HS-5 (cell line): Measurements from ENCODE around the gene NFU1.
"Not testable (repeated sequence)": the region's sequence is repeated elsewhere in the genome, so short reads cannot be mapped to it uniquely, and the experiment has no call there.

ENCODE experiments used
- DNase-seq: peaks from one replicate; pipeline ENCODE4 v3.0.0-alpha.2; 2012; ENCODE audit warnings: low read depth

The NFU1 gene

DNA sequence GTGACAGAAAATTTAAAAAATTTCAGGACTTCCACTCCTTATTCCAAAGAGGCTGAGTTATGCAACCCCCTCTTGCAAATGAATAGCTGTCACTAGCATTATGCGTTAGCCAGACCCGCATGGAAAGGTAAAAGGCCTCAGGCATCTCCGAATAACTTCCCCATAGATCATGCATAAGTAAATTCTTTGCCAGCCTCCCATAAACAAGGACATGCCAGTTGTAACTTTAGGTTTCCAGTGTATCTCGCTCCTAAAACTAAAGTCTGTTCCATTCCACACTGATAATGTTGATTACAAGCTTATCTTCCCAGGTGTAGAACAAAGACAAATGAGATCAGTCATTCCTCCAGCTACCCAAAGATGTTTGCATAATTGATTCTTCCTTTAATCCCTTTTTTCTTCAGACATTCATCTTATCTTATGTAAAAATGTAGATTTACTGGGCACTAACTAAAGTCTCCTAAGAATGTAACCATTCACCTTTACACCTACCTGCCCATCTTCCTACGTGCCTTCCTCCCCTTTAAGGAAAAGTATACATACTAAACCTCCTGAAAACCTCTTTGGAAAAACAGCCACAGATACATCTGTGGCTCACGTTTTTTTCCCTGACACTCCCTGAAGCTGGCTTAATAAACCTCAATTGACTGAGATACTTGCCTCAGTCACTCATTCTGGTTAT lies 13.6 kb upstream of the NFU1 start:
- DNase-seq, result no peak

DNA sequence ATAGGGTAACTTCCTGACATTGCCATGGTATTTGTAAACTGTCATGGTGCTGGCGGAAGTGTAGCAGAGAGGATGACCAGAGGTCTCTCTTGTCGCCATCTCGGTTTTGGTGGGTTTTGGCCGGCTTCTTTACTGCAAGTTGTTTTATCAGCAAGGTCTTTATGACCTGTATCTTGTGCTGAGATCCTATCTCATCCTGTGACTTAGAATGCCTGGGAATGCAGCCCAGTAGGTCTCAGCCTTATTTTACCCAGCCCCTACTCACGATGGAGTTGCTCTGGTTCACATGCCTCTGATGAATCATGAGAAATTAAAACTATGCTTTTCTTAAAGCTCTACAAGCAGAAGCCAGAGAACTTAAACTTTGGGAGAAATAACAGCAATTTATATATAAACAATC lies 12.7 kb upstream of the NFU1 start:
- no peak for DNase-seq

DNA sequence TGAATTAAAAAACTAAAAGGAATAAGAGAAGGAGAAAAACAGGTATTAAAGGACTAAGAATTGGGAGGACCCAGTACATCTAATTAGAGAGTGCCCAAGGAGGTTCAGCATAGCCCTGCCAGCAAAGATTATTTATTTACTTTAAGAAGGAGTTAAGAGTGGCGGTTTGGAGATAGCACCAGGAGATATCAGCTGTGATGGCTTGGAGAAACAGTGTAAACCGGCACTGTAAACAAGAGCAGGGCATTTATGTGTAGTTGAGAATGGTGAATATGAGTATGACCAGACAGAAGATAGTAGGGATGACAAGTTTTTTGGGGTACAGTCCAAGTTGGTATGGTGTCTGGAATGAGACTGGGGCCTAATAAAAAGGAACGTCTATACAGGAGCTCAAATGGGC lies 6.4 kb upstream of the NFU1 start:
- not testable (repeated sequence) for DNase-seq

DNA sequence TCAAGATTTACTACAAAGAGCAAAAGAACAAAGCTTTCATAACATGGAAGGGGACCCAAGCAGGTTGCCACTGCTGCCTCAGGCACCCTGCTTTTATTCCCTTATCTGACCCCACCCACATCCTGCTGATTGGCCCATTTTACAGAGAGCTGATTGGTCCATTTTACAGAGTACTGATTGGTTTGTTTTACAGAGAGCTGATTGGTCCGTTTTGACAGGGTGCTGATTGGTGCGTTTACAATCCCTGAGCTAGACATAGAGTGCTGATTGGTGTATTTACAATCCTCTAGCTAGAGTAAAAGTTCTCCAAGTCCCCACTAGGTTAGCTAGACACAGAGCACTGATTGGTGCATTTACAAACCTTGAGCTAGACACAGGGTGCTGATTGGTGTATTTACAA lies 2.3 kb upstream of the NFU1 start:
- not testable (repeated sequence) for DNase-seq

DNA sequence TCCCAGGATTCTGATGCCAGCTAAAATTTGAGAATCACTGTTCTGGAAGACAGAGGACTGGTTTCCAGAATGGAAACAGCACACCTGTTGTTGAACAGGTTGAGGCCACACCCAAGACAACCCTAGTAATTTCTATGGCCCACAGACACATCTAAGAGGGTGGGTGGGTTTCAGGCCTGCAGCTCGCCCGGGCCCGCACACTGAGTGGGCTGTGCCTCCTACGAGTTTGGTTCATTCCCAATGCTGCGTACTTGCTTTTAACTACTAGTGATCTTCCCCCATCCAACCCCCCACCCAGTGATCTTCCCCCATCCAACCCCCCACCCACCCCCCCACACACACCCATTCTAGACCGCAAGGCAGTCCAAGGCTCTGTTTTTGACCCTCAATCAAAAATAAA lies 1.3 kb upstream of the NFU1 start:
- DNase-seq, result no peak

DNA sequence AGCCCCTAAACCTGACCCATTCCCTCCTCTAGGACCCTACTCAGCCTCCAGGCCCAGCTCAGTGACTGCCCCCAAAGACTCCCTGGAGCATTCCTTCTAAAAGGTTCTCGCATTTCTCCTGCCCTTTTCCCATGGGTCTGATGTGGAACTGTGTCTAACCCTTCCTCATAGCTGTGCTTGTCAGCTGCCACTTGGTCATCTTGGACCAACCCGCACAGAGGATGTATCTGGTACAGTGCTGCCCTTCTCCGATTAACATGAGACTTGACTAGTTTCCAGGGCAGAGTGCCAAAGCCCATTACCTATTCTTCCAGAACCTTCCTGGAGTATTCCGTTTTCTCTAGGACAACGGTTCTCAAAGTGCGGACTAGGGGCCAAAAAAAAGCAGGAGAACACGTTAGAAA lies 518 bp upstream of the NFU1 start:
- no peak for DNase-seq

DNA sequence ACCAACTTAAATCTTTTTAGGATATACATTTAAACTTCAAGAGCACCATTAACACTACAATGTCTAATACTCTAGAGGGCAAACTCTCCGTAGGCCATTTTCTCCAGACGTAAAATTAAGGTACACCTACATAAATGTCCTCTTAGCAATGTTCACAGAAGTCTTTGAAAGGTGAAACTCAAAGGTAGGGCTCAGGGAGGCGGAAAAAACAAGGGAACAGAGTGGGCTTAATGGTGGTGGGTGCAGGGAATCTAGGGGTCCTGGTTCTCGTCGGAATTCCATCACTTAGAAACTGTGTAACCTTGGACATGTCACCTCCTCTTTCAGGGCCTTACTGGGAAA lies 668 bp downstream of the NFU1 start:
- DNase-seq, result peak; percentile 2

DNA sequence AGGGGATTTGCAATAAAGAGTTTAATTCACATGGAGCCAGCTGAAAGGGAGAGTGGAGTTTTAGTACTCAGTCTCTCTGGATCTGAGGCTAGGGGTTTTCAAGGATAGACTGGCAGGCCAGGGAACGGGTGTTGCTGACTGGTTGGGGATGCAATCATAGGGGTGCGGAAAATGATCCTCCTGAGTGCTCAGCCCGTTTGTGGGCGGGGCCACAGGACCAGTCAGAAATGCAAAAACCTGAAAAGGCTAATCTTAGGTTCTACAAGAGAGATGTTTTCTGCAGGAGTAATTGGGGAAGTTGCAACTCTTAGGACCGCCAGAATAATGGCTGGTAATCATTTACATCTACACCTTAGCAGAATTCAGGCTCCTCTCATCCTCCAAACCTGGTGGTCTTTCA lies 2.5 kb downstream of the NFU1 start:
- no peak for DNase-seq

DNA sequence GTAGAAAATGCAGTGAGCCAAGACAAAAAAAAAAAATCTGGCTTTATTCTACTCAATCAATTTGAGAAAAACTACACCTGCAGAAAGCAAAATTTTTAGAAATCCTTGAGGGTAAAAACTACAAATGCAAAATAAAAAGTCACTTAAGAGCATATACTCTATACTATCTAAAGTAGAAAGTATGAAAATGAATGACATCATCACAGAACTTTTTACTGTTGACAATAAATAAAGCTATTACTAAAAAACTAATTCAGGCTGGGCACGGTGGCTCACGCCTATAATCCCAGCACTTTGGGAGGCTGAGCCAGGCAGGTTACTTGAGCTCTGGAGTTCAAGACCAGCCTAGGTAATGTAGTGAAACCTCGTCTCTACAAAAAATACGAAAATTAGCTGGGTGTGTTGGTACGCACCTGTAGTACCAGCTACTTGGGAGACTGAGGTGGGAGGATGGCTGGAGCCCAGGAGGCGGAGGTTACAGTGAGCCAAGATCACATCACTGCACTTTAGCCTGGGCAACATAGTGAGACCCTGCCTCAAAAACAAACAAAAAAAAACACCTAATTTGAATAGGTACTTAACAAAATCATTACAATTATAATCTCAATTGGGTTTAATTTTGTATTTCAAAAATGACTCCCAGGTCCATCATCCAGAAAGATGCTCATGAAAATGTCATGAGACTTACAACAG lies 7.6 kb downstream of the NFU1 start:
- no peak for DNase-seq

DNA sequence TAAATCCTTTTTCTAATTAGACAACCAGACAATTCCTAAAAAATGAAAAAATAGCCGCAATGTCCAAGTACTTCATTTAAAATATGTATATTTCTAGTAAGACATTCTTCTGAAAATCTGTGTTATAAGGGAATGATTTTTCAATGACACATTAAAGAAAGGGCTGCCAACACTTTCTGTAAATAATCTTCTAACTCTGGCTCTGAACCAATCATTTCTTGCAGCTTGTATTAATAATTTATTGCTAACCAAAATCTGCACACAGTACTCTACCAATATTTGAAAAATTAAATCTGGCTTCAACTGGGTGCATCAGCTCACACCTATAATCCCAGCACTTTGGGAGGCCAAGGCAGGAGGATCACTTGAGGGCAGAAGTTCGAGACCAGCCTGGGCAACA lies 8.3 kb downstream of the NFU1 start:
- DNase-seq, result no peak

DNA sequence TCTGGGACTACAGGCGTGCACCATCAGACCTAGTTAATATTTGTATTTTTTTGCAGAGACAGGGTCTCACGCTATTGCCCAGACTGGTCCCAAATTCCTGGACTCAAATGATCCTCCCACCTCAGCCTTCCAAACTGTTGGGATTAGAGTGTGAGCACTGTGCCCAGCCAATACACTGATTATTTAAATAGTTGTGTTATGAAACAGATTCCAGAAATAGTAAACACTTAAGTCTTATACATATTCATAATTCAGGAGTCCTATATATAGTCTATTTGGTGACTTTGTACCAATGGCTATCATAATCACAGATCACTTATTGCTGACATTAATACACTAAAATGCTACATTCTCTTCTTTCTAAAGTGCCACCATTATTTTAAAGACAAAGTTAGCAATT lies 12.8 kb downstream of the NFU1 start:
- no peak for DNase-seq

DNA sequence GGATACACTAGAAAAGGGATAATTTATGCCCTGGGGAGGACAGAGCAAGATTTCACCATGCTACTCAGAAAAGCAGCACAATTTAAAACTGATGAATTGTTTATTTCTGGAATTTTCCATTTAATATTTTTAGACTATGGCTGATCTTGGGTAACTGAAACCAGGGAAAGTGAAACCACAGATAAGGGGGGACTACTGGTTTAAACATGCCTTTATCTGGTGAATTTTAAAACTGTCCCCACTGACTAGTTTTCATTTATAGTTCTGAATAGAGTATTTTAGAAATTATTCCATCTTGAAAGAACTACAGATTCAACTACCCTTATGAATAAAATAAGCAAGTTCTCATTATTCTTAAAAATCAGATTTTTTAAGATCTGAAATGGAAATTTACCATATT lies 15.0 kb downstream of the NFU1 start:
- DNase-seq, result no peak

DNA sequence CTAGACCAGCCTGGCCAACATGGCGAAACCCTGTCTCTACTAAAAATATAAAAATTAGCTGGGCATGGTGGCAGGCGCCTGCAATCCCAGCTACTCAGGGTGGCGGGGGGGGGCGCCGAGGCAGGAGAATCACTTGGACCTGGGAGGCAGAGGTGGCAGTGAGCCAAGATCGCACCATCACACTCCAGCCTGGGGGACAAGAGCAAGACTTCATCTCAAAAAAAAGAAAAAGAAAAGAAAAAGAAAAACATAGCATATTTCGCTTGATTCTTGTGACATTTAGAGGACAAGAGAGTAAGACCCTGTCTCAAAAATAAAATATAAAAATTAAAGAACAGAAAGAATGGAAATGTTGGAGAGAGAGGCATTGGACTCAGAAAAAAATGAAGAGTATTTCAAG lies 18.1 kb downstream of the NFU1 start:
- DNase-seq, result not testable (repeated sequence)

DNA sequence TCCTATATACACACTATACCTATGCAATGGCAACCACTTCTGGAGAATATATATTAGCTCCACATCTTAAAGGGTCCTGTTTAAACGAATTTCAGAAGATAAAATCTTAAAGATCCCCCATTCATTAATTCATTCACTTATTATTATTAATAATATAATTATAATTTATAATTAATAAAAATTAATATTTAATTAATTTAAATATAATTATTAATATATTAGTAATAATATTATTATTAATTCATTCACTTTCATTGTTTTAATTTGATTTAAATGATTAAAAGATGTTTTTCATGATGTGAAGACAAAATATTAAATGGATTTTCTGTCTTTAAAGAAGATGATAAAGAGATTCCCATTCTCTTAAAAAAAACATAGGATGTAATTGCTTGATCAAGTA lies 21.1 kb downstream of the NFU1 start:
- DNase-seq, result no peak

DNA sequence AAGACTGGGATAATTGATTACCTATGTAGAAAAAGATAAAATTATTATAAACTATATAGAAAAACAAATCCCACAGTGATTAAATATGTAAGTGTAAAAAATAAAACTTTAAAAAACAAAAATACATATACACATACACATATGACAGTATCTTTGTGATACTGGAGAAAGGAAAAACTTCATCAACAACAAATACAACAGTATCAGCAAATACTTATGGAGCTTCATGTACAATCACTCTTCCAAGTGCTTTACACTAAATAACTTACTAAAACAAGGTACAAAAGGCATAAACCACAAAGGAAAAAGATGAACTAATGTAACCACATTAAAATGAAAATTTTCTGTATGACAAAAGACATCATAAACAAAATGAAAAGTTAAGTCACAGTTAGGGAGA lies 26.1 kb downstream of the NFU1 start:
- DNase-seq, result no peak

DNA sequence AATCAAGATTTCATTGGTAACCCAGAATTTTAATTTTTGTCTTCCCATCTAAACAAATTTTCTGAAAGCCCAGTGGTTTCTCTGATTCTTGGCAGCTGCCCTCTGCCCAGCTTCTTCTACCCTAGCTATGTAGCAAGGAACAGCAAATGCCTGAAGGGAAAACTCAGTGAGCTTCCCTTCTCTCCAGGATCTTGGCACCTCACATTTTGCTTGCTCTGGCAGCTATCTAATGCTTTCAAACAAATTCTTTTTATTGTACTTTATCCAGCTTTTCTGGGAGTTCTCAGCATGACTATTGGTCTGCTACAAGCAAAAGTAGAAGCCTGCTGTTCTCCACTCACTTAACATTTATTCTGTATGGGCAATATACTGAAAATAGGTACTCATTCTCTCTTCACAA lies 31.9 kb downstream of the NFU1 start:
- DNase-seq, result no peak

DNA sequence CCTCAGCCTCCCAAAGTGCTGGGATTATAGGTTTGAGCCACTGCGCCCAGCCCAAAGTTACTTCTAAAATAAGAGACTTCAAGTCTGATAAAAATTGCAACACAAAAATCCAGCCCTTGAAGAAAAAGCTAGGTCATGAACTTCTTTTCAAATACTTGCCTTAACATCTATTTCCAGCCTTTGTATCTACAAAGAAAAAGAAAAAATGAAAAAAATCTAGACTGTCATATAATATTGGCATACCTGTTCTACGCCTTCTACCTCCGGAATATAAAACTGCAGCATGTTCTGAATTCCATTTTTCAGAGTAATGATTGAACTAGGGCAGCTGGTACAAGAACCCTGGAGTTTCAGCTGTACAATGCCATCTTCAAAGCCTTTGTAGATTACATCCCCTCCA lies 37.1 kb downstream of the NFU1 start:
- DNase-seq, result no peak

DNA sequence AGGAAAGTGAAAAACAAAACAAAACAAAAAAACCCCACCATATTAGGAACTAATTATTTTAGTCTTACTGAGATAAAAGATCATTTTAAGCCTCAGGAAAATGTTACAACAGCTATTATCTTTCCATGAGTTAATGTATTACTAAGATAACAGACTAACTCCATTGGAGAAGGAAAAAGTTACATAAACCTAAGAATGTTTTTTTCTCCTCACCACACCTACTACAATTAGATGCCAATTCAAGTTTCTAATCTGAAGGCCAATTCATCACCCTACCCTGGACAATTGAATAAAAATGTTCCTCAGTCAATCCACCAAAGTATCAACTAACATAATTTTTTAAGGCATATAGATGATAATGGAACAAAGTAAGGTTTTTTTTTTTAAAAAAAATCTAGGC lies 40.0 kb downstream of the NFU1 start:
- DNase-seq, result no peak

DNA sequence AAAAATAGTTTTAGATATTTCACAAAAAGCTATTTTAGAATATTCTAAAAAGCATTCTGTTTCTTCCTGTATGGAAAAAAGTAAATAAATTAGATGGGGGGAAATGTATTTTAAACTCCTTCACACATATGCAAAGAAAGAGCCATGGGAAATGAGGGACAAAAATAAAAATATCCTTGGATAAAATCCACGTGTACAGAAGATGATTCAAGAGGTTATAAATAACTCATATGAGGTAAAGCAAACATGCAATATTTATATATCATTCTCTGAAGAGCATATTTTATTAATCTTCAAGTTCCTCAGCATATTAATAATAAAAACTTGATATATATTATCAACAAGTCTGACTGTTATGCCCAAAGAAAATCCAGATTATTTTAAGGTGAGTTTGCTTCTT lies 41.4 kb downstream of the NFU1 start:
- no peak for DNase-seq

DNA sequence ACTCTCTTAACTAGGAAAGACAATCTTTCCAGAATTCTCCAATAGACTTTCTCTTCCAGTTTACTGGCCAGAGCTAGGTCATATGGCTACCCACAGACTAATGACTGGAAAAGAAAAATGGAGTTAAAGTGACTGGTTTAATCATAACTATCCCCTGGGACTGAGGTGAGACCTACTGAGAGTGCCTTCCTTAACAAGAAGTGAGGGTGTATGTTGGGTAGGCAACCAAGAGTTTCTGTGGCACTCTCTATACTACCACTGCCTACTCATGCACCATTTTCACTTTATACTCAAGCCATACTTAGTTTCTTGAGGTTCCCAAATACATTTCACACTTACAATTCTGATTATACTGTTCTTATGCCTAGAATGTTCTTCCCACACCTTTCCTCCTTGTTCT lies 43.3 kb downstream of the NFU1 start:
- no peak for DNase-seq

DNA sequence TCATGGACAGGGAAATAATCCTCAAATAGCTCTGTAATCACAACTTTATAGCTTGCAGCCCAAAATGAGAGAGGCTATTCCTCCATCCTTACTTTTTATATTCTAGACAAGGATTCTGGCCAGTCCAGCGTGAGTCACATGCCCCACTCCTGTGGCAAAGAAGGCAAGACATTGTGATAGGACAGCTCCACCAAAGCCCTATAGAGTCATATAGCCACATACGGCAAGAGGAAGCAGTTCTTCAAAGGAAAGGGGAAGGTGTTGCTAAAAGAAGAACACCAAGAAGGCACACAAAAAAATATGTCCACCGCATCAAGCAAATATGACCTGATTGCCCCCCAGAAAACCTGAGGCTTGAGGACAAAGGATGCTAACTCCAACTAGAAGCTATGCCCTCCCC lies 46.8 kb downstream of the NFU1 start:
- DNase-seq, result no peak

DNA sequence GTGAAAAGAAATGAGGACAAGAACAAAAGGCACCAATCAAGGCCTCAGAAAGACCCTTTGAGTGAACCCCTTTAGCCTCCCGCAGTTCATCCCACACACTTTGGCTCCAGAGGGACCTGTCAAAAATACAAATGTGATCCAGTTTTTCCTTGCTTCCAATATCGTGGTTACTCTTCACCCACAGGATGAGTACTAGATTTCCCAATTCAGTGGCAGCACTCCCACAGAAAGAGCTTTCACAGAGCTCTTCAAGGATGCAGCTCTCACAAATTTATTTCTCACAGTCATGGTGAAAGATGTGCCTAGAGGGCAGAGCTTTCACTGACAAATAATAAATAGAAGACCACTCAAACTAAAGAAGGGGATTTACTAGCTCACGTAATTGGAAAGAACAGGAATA lies 47.2 kb downstream of the NFU1 start:
- DNase-seq, result no peak

DNA sequence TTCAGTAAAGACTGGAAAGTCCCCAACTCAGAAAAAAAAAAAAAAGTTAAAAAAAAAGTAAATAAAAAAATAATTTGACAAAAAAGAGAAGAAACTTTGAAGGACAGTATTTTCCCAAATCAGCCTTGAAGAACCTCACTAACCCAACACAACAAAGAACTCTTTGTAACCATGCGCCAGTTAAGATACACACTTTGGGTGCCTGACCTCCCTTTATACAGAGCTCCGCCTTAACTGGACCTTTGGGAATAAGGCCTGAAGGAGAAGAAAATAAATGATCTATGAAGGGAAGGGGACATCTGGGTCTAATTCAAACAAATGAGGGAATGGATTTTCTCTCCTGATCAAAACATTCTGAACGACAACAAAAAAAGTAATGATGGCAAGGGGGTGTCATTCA lies 48.0 kb downstream of the NFU1 start:
- no peak for DNase-seq

DNA sequence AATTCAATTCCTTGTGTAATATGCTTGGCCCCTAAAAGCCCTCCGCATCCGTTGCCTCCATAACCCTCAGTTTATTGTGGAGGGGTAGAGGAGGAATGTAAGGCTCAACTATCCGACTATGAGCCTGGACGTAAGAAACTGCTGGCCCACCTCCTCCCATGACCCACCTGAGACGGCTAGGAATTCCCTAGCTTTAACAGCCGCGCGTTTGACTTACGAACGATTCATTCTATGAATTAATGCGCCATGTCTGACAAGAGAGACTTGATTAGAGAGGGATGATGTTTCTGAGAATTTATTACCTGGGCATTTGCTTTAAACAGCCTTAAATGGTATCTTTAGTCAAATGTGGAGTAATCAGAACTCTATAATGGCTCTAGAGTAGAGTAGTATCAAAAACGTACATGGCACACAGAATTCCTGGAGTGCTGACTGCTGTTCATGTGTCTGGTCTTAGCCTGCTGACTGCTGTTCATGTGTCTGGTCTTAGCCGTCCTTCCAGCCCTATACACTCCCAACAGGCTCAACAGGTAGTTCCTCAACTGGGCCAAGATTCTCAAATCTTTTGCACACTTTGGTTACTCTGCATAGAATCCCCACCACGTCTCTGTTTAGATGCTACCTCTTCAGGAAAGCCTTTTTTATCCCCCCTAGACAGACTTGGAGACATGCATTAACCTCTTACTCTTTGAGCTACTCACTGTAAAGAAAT lies 49.3 kb downstream of the NFU1 start:
- DNase-seq, result no peak
